Brain microvascular endothelial cell (primary cell): ENCODE data around the gene PARP3.
"Not testable (repeated sequence)": the region's sequence is repeated elsewhere in the genome, so short reads cannot be mapped to it uniquely, and the experiment has no call there.

Source experiments
- DNase-seq: peaks from one replicate; pipeline ENCODE4 v3.0.0-alpha.2; 2020
- H3K27ac ChIP-seq: fragments of 250-450 bp; sonication (Bioruptor Pico); 2 replicates; pipeline ENCODE4 v1.5.1; 2020; ENCODE audit warnings: mild to moderate bottlenecking, moderate library complexity
- H3K27me3 ChIP-seq: fragments of 250-450 bp; sonication (Bioruptor Pico); replicated peaks from 2 replicates; pipeline ENCODE4 v1.5.1; 2020; ENCODE audit warnings: mild to moderate bottlenecking
- H3K36me3 ChIP-seq: fragments of 250-450 bp; sonication (Bioruptor Pico); replicated peaks from 2 replicates; pipeline ENCODE4 v1.5.1; 2020; ENCODE audit warnings: mild to moderate bottlenecking
- H3K4me3 ChIP-seq: 2 replicates; pipeline ENCODE4 v1.5.1; 2011; ENCODE audit warnings: low read depth, mild to moderate bottlenecking, control low read depth, low read length, moderate library complexity
- in situ Hi-C: cut with HindIII; loops from 2 replicates; pipeline ENCODE4 v1.10.0; 2017; ENCODE audit warnings: low sequenced_read_pairs, low pct_ligation_motif_present
- TF ChIP-seq, protein P1 (sequence below): IDR thresholded peaks from 2 replicates; pipeline ENCODE4 v1.5.1; 2011; ENCODE audit warnings: low read depth, mild to moderate bottlenecking, moderate library complexity, low read length, control low read depth, inconsistent platforms; ENCODE audit errors: missing control alignments

Gene PARP3

DNA sequence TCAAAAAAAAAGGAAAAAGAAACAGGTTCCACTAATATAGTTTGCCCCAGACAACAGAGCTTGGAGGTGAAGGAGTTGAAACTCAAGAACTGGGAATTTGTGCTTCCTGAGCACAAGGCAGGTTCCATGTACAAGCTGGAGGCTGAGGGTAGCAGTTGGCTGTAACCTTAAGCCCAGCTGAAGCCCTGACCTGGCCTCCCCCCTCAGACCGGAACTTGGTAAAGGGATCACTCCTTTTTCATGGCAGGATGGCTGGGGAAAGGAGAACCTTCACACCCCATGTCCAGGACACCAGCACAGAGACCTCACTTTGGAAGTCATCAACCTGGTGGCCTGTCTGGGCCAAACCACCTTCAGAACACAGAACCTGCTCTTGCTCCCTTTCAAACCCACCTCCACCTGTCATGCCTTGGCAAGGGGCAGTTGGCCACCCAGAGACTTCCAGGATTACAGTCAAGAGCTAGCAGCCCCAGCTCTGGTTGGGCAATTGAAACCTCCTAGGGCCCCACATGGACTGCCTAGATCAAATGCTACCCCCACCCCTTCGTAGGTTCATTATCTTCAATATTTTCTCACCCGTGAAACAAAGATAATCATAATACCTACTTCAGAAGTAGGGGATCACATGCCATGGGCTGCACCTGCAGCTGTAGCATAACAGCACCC is 50.0 kb downstream of the PARP3 start:
- in situ Hi-C loops, result no loop called here
- Histone ChIP-seq H3K27me3 (no peaks in the 10 kb centered on the region), H3K27ac (no peak overlapping the region), H3K4me3 (no peak overlapping the region), H3K36me3 (peaks cover 39% of the 10 kb centered on the region)
- DNase-seq, result no peak
- TF ChIP-seq, protein P1, sequence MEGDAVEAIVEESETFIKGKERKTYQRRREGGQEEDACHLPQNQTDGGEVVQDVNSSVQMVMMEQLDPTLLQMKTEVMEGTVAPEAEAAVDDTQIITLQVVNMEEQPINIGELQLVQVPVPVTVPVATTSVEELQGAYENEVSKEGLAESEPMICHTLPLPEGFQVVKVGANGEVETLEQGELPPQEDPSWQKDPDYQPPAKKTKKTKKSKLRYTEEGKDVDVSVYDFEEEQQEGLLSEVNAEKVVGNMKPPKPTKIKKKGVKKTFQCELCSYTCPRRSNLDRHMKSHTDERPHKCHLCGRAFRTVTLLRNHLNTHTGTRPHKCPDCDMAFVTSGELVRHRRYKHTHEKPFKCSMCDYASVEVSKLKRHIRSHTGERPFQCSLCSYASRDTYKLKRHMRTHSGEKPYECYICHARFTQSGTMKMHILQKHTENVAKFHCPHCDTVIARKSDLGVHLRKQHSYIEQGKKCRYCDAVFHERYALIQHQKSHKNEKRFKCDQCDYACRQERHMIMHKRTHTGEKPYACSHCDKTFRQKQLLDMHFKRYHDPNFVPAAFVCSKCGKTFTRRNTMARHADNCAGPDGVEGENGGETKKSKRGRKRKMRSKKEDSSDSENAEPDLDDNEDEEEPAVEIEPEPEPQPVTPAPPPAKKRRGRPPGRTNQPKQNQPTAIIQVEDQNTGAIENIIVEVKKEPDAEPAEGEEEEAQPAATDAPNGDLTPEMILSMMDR, result no peak

DNA sequence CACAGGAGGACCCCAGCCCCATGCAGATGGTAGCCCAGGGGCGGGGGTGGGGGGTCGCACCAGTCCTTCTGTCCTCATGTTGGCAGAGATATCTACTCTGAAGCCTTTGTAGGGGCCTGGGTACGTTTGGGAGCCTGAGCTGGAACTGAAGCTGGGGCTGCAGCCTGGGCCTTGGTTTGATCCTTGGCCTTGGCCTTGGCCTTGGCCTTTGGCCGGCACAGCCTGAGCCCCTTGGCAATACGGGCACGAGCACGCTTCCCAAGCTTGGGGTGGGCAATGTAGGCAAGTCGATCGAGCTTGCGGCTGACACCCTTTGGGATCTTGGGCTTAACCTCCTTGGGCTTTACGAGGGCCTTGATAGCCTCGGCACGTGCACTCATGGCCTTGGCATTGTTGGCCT is 51.5 kb downstream of the PARP3 start:
- in situ Hi-C loops, result not testable (repeated sequence)

DNA sequence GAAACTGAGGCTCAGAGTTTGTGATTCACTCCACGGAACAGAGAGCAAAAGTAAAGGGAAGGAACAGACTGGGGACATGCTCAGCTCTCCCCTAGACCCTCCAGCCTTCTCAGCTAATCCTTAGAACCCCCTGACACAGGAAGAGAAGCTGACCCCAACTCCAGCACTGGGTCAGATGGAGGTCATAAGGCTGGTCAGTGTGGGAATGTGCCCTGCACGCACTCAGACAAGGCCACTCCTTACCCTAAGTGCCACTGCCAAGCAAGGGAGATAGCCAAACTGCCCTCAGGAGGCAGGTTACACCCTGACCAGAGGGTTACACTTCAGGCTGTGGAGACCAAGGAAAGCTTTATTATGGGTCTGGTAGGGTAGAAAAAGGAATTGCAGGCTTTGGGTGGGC is 52.4 kb downstream of the PARP3 start:
- TF ChIP-seq, protein P1, result no peak
- DNase-seq, result no peak

More for the DNA sequence above, 51.5 kb downstream of the PARP3 start:
- H3K27me3 ChIP-seq, H3K27ac ChIP-seq, DNase-seq, H3K4me3 ChIP-seq: not testable (repeated sequence)
- peaks cover 39% of the 10 kb centered on the region for H3K36me3 ChIP-seq

DNA sequence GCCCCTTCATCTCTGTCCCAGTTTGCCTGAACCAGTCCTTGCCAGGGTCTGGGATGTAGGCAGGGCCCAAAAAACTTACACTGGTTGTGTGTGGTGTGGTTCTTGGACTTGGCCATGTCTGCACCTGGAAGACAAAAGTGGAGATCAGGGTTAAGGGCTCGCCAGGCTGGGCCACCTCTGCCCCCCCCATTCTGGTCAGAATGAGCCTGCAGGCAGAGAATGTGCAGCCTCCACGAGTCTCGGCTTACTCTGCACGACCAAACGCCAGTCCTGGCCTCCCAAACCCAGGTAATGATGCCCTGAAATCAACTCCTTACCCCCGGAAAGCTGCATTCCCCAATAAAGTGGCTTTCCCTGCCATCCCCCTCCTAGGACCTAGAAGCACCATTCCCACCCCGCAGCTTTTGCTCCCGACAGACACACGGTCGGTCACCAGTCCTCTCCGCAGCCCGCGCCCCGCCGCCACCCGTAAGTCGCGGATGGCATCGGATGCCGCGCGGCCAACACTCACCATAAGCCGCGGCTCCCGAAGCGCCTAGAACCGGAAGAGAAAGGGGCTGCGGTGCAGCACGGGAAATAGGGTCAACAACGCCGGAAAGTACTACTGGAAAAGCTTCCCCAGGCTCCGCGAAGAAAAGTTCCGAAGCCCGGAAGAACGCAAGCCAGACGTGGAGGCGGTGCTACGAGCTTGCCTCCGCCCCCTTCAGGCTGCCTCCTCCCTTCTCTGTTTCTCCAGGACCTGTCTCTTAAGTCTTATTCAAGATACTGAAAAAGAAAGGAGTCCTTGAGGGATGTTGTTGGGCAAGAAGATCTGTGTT is 53.4 kb downstream of the PARP3 start, which contains the start of gene RPL29:
Gene RPL29, minus strand, starts transcription at position 550 of the 818 bp plus-strand sequence. Its CDS starts 434 bp downstream, at position 116.
- H3K4me3 ChIP-seq, result peak within 1 kb of the TSS; percentile 99
- peaks cover 39% of the 10 kb centered on the region for H3K36me3 ChIP-seq
- H3K27ac ChIP-seq, result peak within 1 kb of the TSS; percentile 90
- peak; percentile 95 for DNase-seq
- in situ Hi-C loops, result no loop called here
- TF ChIP-seq, protein P1, result peak; percentile 22
- no peaks in the 10 kb centered on the region for H3K27me3 ChIP-seq

More for the DNA sequence above, 52.4 kb downstream of the PARP3 start:
- H3K27me3 ChIP-seq, result no peaks in the 10 kb centered on the region
- H3K36me3 ChIP-seq, result peaks cover 39% of the 10 kb centered on the region
- peak overlapping the region; percentile 90 for H3K27ac ChIP-seq
- peak overlapping the region; percentile 99 for H3K4me3 ChIP-seq
- in situ Hi-C loops, result no loop called here

DNA sequence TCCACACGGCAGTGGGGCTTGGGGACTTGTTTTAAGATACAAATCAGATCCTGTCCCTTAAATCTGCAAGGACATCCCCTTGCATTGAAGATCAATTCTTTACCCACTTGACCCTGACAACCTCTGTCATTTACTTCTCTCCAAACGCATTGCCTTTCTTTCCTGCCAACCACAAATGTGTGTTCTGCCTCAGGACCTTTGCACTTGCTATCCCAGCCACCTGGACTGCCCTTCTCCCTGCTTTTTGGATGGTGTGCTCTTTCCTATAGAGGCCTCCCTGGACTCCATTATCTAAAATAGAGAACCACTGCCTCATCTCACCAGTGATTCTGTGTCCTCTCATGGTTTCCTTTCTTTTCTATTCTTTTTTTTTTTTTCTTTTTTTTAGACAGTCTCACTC is 55.0 kb downstream of the PARP3 start:
- DNase-seq, result no peak
- H3K27ac ChIP-seq, result no peak overlapping the region
- TF ChIP-seq, protein P1, result no peak
- no peak overlapping the region for H3K4me3 ChIP-seq
- no peaks in the 10 kb centered on the region for H3K27me3 ChIP-seq
- peaks cover 28% of the 10 kb centered on the region for H3K36me3 ChIP-seq
- in situ Hi-C loops, result no loop called here

DNA sequence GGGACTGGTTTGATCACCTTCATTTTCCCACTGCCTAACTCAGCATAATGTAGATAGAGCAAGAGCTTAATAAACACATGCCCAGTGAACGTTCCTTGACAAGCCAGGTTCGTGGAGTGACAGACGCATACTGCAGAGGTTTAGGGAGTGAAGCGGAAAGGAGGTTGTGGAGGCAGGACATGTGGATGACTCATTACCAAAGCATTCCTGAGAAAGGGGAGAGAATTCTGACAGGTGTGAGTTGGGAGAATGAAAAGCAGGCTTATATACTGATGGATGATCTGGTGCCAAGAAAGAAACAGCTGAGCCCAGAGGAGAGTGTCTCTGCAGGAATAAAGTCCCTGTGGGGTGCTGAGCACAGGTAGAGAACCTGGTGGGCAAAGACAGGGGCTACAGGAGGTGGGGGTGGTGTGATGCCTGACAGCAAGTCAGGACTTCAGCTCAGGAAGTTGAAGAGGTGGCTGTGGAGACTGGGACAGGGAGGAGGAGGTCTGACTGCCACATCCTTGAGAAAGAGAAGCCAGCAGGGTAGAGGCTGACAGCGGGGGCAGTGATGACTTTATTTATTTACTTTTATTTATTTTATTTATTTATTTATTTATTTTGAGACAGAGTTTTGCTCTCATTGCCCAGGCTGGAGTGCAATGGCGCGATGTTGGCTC is 55.9 kb downstream of the PARP3 start:
- Histone ChIP-seq H3K27ac (no peak overlapping the region), H3K36me3 (peaks cover 19% of the 10 kb centered on the region), H3K4me3 (no peak overlapping the region), H3K27me3 (no peaks in the 10 kb centered on the region)
- TF ChIP-seq, protein P1, result no peak
- no peak for DNase-seq
- in situ Hi-C loops, result no loop called here
